NCI-H1417 treated with DMSO at 0.1 percent for 48 hours (cell line): ENCODE measurements around the gene SURF1.
"Not testable (repeated sequence)": the region's sequence is repeated elsewhere in the genome, so short reads cannot be mapped to it uniquely, and the experiment has no call there.

ENCODE experiments used
- DNase-seq: peaks from one replicate; lab custom pipeline; 2025; lab: John Stamatoyannopoulos, UW

The SURF1 gene

DNA sequence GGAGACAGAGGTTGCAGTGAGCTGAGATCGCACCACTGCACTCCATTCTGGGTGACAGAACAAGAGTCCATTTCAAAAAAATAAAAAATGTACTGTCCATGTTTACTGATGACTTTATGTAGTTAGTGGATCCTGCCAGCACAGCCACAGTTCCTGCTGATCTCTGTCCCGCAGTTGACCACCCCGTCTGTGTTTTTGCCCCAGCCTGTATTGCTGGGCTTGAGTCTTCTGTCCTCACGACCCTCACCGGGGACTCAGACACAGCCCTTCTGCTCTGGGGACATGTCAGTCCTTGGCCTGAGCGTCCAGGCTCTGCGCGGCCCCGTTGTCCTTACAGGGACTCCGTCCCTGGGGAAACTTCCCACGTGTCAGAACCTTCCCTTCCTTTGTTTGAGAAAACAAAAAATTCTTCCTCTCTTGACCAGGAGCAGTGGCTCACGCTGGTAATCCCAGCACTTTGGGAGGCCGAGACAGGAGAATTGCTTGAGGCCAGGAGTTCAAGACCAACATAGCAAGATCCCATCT, 34.8 kb downstream of the SURF1 start:
- DNase-seq = no peak

DNA sequence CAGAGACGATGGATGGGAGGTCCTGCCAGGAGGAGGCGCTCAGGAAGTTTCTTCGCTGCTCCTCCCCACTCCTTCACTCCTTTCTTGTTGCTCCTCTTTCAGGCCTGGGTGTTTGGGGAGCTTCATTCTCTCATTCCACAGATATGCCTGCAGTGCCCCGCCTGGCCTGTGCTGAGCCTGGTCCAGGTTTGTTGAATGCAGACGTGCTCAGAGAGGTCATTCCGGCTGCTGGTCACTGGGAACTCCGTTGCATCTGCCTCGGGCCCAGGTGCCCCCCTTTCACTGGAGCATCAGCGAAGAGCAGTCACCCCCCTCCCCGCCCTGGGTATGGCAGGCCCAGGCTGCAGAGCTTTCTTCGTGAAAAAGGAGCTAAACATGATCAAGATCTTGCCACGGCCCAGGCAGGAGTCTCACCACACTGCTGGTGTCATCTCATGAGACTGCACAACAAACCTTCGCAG, 35.8 kb downstream of the SURF1 start:
- DNase-seq = no peak

DNA sequence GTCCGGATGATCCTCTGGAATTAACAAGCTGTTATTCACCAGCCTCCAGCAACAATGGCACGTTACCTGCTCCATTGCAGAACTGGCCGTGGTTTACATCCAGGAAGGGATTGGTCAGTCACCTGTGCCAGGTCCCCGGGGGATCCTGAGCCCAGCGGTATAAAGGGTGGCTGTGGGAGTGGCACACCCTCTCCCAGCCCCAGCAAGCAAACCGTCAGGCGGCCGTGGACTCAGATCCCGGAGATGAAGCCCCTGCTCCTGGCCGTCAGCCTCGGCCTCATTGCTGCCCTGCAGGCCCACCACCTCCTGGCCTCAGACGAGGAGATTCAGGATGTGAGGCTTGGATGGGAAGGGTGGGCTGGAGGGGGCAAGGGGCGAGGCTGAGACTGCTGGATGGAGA, 38.7 kb downstream of the SURF1 start:
- DNase-seq = not testable (repeated sequence)

DNA sequence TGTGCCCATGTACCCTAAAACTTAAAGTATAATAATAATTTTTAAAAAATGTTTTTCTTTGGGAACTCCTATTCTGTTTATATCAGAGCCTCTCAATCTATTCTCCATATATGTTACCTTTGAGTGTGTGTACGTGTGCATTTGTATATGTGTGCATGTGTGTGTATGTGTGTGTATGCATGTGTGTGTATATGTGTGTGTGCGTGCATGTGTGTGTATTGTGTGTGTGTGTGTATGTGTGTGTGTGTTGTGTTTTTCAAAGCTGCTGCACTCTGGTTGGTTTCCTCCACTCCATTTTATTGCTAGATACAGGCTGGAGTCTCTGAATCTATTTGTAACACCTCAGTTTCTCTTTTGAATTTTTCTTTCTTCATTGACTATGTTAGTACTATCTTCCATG, 40.3 kb downstream of the SURF1 start:
- DNase-seq = no peak

DNA sequence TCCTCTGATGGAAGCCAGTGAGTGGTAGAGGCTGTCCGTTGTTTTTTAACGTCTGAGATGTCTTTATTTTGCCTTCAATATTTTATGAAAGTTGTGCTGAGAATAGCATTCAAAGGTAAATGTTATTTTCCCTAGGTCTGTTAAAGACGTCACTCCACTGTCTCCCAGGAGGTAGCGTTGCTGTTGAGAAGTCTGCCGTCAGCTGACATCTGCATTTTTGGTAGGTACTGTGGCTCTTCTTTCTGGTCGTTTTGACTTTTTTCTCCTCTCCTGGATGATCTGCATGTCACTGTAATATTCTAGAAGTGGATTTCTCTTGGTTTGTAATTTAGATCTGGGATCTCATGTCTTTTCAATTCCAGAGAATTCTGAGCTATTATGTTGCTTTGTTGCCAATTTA, 46.7 kb downstream of the SURF1 start:
- DNase-seq = no peak

DNA sequence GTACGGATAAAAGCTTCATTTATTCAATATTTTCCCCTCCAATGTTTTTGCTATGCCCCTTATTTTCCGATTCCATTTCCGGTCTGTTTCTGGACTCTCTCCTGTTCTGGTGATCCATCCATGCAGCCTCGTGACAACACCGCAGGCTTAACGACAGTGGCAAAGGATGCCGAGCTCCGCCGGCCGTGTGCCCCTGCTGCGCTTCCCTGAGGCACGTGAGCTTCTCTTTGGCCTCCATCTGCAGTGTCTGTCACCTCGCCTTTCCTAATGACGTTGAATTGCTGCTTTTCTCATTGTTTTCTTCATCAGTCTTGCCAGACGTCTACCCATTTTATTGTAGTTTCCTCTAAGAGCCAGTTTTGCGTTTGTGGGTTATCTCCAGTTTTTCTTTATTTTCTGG, 49.0 kb downstream of the SURF1 start:
- DNase-seq = no peak

DNA sequence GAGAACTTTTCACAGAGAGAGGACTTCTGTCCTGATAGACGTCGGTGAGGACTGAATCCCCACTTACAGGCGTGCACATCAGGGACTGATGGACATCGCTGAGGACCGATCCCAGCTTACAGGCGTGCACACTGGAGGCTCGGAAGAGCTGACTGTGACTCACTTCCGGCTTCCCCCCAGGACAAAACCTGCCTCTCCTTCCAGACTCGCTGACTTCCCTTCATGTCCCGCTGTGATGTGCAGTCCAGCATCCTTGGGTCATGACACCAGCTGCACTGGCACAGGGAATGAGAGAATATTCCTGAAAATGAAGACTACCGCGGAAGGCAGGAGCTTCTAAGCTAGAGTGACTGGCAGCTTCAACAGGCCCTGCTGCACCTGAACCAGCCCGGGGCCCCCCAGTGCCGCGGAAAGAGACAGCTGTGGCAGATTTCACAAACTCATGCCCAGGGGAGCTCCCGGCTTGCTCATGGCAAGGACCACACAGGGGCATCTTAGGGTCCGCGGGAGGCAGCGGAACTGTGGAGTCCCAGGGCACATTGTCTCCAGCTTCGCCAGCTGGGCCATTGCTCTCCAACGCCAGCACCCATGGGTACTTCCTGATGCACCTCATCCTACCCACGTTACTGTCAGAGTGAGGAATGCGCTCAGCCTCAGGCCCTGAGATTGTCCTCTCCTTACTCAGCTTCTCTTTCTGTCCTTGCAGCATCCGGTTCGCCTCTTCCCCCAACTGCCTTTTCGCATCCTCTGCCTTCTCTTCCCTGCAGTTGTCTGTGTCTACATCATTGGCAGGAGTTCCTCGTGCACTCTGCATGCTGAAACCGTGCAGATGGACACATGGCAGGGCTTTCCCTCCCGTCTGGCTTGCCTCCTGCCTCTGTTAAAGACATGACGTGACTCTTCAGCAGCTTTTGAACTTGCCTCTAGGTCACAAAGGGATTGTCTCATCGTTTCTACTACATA, 49.8 kb downstream of the SURF1 start:
- no peak for DNase-seq

DNA sequence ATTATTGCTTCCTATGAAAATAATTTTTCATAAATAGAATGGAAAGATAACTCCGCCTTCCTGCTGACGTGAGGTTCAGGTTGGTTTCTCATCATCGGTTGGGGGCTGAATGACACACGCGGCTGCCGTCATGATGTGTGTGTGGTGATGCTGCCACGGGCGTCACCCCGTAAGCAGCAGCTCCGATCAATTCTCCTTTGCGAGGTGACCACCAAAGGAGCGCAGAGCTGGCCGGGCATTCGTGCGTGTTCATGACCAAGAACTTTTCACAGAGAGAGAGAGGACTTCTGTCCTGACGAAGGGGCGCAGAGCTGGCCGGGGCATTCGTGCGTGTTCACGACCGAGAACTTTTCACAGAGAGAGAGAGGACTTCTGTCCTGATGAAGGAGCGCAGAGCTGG, 50.6 kb downstream of the SURF1 start:
- no peak for DNase-seq

DNA sequence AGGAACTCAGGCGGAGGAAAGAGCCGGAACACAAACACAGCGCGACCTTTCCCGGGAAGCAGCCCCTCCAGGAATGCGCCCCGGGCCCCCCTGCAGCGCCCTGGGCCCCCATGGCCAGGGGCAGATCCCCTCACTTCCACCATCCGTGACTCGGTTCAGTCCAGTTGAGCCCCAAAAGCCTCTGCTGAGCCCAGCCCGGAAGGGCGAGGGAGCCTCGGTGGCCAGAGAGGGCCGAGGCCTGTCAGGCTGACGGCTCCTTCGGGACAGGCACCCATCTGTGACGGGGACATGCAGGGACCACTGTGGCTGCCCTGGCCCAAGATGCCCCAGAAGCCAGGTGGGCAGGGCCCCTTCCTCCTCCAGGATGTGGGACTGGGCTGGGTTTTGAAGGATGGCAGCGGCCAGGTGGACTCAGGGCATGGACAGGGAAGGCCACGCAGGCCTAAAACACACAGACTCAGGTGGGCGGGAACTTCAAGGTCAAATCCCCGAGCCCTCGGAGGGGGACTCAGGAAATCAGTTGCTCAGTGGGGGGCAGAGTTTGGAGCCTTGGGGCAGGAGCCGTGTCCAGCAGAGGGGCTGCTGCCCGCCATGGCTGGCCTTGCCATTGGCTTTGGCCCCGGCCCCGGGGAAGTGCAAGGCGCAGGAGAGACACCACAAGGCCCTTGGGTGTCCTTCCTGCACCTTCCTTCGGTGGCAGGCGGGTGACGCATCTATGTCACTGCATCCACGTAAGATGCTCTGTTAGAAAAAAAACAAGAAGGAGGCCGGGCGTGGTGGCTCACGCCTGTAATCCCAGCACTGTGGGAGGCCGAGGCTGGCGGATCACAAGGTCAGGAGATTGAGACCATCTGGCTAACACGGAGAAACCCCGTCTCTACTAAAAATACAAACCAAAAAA, 51.6 kb downstream of the SURF1 start:
- no peak for DNase-seq

DNA sequence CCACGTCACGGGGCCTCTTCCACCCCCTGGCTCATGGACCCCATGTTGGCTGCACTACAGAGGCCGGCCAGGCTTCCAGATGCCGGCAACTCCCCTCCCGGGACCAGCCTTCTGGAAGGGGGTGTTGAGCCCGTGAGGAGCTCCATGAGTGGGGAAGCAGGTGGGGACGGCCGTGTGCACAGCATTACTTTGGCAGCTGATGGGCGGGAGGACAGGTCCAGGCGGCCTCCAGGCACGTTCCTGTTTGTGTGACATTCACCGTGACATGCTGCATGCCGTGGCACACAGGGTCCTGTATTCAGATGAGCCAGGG, 52.2 kb downstream of the SURF1 start:
- DNase-seq = no peak

DNA sequence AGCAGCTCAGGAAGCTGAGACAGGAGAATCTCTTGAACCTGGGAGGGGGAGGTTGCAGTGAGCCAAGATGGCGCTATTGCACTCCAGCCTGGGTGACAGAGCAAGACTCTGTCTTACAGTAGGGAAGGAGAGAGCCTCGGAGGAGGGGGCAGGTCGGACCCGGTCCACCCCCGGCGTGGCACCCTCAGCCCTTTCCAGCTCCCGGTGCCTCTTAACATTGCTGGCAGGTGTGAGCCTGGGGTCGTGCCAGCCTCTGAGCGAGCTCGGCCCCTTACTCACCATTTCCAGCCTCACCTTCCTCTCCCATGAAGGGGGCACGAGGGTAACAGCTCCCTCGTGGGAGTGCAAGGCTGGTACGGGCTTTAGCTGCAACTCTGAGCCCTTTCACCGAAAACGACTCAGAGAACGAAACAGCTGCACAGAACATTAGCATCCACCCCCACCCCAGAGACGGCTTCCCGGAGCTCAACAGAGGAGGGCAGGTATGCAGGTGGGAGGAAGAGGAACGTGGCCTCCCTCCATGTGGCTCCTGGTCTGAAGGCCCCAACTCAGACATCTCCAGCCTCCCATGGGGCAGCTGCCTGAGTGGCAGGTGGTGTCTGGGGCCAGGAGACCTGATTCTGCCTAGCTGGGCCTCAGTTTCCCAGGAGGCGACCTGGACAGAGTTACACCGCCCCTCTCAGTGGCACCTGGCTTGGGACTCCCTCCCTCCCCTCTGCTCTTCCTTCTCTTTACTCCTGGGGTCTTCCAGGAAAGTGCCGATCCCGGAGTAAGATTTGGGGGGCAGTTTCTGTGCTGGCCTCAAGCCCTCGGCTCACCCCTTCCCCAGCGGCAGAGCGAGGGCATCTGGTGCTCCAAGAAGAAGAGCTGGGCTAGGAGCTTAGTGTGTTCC, 52.8 kb downstream of the SURF1 start:
- no peak for DNase-seq
